ENCODE results near the gene PTPRD. TPM values are rescaled to one million over a fixed set of nuclear protein-coding genes. Genes with fewer than 3 reads are reported as not detected.

The PTPRD gene
- total RNA-seq, 1 experiment from 2014 or later, result 1.8 TPM

DNA sequence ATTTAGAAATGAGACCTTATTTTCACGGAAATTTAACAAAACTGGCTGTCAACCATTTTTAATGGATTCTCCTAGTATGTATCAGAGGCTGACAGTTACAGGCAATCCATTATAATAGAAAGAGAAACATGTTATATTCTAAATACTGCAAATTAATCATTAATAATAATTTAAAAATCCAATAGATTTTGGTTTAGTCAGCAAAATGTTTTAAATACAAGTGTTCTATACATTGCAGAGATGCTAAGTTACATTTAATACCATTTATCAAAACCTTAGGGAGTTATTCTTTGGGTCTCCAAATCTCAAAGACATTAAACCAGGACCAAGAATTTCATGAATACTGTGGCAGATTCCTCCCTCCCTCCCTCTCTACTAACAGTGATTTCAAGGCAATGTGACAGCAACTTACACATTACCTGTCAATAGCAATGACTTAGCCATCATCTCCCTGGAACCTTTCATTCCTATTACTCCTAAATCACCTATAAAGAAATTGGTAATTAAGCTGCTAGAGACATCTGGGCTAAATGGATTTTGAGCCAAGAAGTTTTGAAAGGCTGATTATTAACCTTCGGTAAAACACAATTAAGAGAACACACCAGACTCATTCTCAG, 2044.7 kb downstream of the PTPRD start:
- H3K4me1 Mint-ChIP-seq (ENCODE audit: low read depth, unreplicated experiment), result no peaks in the 10 kb centered on the region
- DNase-seq, result no peak
- BruUV-seq (replicated peaks), result no TSS peak
- no peaks in the 10 kb centered on the region for H3K9me3 Mint-ChIP-seq (ENCODE audit: low read depth, unreplicated experiment)
- intact Hi-C loops (cut with micrococcal nuclease; ENCODE audit: unreplicated experiment), result no loop called here
- H3K27me3 Mint-ChIP-seq (ENCODE audit: unreplicated experiment), result no peaks in the 10 kb centered on the region
- H3K36me3 Mint-ChIP-seq (ENCODE audit: insufficient read depth, unreplicated experiment), result no peaks in the 10 kb centered on the region
- H3K4me3 Mint-ChIP-seq (ENCODE audit: low read depth, unreplicated experiment), result no peak overlapping the region
- CTCF ChIA-PET, result no interaction called here
- TF ChIP-seq, protein P1, sequence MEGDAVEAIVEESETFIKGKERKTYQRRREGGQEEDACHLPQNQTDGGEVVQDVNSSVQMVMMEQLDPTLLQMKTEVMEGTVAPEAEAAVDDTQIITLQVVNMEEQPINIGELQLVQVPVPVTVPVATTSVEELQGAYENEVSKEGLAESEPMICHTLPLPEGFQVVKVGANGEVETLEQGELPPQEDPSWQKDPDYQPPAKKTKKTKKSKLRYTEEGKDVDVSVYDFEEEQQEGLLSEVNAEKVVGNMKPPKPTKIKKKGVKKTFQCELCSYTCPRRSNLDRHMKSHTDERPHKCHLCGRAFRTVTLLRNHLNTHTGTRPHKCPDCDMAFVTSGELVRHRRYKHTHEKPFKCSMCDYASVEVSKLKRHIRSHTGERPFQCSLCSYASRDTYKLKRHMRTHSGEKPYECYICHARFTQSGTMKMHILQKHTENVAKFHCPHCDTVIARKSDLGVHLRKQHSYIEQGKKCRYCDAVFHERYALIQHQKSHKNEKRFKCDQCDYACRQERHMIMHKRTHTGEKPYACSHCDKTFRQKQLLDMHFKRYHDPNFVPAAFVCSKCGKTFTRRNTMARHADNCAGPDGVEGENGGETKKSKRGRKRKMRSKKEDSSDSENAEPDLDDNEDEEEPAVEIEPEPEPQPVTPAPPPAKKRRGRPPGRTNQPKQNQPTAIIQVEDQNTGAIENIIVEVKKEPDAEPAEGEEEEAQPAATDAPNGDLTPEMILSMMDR (IDR thresholded peaks at IDR 0.05; ENCODE audit: unreplicated experiment), result no peak
- H3K27ac Mint-ChIP-seq (ENCODE audit: unreplicated experiment), result no peak overlapping the region

DNA sequence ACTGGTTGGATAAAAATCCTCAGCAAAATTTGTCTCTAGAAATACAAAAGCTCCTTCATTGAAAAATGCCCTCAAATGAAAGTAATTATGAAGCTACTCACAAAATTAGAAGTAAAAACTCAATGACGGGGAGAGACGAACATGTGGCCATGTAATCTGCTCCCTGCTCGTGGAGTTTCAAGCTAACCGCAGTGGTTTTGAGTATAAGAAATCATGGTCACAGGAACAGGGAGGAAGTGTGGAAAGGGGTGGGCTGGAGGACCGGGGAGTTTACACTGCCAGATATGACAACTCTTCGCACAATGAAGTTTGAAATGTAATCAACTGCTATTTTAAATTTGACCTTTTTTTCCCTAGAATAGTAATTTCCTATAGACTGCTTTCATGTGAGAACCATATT, 2047.8 kb downstream of the PTPRD start:
- intact Hi-C loops (cut with micrococcal nuclease; ENCODE audit: unreplicated experiment), result no loop called here
- Mint-ChIP-seq H3K36me3 (ENCODE audit: insufficient read depth, unreplicated experiment) (no peaks in the 10 kb centered on the region), H3K4me1 (ENCODE audit: low read depth, unreplicated experiment) (no peaks in the 10 kb centered on the region), H3K9me3 (ENCODE audit: low read depth, unreplicated experiment) (no peaks in the 10 kb centered on the region), H3K27me3 (ENCODE audit: unreplicated experiment) (no peaks in the 10 kb centered on the region), H3K27ac (ENCODE audit: unreplicated experiment) (no peak overlapping the region), H3K4me3 (ENCODE audit: low read depth, unreplicated experiment) (no peak overlapping the region)
- no peak for DNase-seq
- TF ChIP-seq, protein P1 (IDR thresholded peaks at IDR 0.05; ENCODE audit: unreplicated experiment), result no peak
- CTCF ChIA-PET, result no interaction called here
- BruUV-seq (replicated peaks), result no TSS peak

DNA sequence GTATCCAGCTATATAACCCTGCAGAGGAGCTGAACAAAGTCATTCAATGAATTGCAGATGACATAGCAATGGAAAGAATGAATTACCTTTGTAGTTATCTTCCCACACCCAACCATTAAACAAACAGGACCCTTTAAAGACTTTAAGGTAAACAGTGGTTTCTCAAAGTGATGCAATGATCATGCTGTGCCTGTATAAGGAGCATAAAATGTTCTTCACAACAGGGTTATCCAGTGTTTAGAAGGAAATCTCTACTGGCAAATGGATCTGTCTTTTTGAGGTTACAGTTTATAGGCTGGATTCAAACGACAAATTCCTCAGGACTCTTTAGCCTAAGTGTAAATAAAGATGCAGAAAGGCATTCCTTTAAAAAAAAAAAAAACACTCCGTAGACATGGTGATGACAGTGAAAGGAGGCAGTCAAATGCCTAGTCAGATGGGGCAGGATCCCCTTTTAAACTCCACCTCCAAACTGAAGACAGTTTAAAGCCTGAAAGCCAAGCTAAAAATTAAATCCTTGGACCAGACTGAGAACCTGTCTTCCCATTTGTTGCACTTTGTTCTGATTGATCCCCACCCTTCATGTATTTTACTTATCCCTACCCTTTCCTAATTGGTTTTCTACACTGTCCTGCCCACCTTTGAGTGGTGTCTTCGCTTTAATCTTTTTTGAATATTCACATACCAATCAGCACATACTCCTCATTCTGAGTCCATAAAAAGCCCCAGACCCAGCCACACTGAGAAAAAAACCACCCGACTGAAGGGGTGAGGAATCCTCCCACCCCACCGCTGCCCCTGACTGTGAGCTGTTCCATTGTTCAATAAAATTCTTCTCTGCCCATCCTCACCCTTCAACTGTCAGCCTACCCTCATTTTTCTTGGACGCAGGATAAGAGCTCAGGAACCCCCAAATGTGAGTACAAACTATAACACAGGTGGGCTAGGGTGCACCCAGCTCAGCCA, 2052.0 kb downstream of the PTPRD start:
- peaks cover 5% of the 10 kb centered on the region for H3K36me3 Mint-ChIP-seq (ENCODE audit: insufficient read depth, unreplicated experiment)
- TF ChIP-seq, protein P1 (IDR thresholded peaks at IDR 0.05; ENCODE audit: unreplicated experiment), result no peak
- no peak overlapping the region for H3K27ac Mint-ChIP-seq (ENCODE audit: unreplicated experiment)
- H3K4me3 Mint-ChIP-seq (ENCODE audit: low read depth, unreplicated experiment), result no peak overlapping the region
- CTCF ChIA-PET, result interaction anchor here (0.8 kb wide), 1 partner anchor 115 kb away, joined by 3 read pairs; no protein-coding TSS in a partner anchor
- no TSS peak for BruUV-seq (replicated peaks)
- H3K9me3 Mint-ChIP-seq (ENCODE audit: low read depth, unreplicated experiment), result no peaks in the 10 kb centered on the region
- no peak for DNase-seq
- H3K27me3 Mint-ChIP-seq (ENCODE audit: unreplicated experiment), result no peaks in the 10 kb centered on the region
- intact Hi-C loops (cut with micrococcal nuclease; ENCODE audit: unreplicated experiment), result no loop called here
- H3K4me1 Mint-ChIP-seq (ENCODE audit: low read depth, unreplicated experiment), result peaks cover 7% of the 10 kb centered on the region

GRCh38 chr9:8558176-8558575, 2054.6 kb downstream of the PTPRD start:
- CTCF ChIA-PET, result no interaction called here
- no peak overlapping the region for H3K27ac Mint-ChIP-seq (ENCODE audit: unreplicated experiment)
- TF ChIP-seq, protein P1 (IDR thresholded peaks at IDR 0.05; ENCODE audit: unreplicated experiment), result no peak
- H3K36me3 Mint-ChIP-seq (ENCODE audit: insufficient read depth, unreplicated experiment), result peaks cover 5% of the 10 kb centered on the region
- H3K9me3 Mint-ChIP-seq (ENCODE audit: low read depth, unreplicated experiment), result no peaks in the 10 kb centered on the region
- no peak for DNase-seq
- no TSS peak for BruUV-seq (replicated peaks)
- peaks cover 7% of the 10 kb centered on the region for H3K4me1 Mint-ChIP-seq (ENCODE audit: low read depth, unreplicated experiment)
- H3K4me3 Mint-ChIP-seq (ENCODE audit: low read depth, unreplicated experiment), result no peak overlapping the region
- no peaks in the 10 kb centered on the region for H3K27me3 Mint-ChIP-seq (ENCODE audit: unreplicated experiment)
- intact Hi-C loops (cut with micrococcal nuclease; ENCODE audit: unreplicated experiment), result no loop called here

Data from Calu3 (cell line).